ENCODE results near the gene VEZF1.
A peak's percentile ranks its signal among the peaks of the same experiment; 100 is the strongest.

VEZF1 gene, protein sequence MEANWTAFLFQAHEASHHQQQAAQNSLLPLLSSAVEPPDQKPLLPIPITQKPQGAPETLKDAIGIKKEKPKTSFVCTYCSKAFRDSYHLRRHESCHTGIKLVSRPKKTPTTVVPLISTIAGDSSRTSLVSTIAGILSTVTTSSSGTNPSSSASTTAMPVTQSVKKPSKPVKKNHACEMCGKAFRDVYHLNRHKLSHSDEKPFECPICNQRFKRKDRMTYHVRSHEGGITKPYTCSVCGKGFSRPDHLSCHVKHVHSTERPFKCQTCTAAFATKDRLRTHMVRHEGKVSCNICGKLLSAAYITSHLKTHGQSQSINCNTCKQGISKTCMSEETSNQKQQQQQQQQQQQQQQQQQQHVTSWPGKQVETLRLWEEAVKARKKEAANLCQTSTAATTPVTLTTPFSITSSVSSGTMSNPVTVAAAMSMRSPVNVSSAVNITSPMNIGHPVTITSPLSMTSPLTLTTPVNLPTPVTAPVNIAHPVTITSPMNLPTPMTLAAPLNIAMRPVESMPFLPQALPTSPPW

DNA sequence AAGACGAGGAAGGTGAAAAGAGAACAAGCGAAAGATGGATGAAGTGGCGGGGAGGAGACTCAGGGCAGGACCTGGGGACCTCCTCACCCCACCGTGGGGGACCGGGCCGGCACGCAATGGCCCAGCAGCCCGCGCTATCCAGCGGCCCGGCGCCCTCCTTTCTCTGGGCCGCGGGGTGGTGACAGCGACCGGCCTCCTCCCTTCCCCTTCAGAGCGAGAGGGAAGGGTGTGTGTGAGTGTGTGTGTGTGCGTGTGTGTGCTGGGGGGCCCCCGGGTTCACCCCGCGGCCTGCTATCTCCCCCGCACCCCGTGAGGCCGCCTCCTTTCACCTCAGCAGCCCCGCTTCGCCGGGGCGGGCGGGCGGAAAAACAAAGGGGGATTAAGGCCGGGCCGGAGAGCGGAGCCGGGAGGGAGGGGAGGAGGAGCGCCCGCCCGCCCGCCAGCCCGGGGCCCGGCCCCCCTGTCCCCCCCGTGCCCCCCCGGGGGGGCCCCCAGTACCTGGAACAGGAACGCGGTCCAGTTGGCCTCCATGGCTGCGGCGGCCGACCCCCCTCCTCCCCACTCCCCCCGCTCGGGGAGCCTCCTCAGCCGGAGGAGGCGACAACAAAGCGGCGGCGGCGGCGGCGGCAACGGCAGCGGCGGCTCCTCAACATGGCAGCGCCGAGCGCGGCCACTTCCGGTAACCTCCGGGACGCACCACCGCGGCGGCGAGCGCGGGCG lies at the start of gene VEZF1:
TSS of gene VEZF1 (minus strand) at position 674 of the 720 bp plus-strand sequence. CDS start at position 531, 143 bp downstream.
- peak; percentile 49 for DNase-seq (ENCODE audit: low read depth)

GRCh38 chr17:58032691-58033415 lies 44.8 kb upstream of the VEZF1 start:
- DNase-seq (ENCODE audit: low read depth): no peak

- DNase-seq (ENCODE audit: low read depth): no peak
These were observed 40.5 kb upstream of the VEZF1 start for GRCh38 chr17:58028578-58028977.

DNA sequence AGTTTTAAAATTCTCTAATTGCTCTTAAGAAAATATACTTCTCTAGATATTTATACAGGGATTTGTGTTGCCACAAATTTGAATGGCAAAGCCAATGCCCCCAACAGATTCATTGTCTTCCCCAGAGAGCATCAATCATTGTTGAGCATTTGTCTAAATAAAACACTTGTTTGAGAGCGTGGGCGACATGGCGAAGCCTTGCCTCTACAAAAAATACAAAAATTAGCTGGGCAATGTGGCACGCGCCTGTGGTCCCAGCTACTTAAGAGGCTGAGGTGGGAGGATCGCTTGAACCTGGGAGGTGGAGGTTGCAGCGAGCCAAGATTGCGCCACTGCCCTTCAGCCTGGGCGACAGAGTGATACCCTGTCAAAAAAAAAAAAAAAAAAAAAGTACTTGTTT lies 32.3 kb upstream of the VEZF1 start:
- no peak for DNase-seq (ENCODE audit: low read depth)

DNA sequence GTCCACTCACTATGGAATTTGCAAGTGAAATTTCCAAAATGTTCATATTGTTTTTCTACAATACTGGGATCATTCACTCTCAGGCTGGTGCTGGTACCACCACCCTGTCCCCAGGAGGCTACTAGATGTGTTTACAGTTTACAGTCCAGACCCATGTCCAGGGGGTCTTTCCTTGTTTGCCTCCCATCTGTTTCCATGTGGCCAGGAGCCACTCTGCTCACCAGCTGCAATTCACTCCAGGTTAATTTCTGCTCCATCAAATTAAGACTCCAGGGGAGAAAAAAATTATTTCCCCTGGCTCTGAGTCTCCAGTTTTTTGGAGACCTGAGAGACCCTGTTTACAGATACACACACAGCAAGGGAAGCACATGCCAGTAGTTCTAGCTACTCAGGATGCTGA lies 31.5 kb upstream of the VEZF1 start:
- DNase-seq (ENCODE audit: low read depth): no peak

DNA sequence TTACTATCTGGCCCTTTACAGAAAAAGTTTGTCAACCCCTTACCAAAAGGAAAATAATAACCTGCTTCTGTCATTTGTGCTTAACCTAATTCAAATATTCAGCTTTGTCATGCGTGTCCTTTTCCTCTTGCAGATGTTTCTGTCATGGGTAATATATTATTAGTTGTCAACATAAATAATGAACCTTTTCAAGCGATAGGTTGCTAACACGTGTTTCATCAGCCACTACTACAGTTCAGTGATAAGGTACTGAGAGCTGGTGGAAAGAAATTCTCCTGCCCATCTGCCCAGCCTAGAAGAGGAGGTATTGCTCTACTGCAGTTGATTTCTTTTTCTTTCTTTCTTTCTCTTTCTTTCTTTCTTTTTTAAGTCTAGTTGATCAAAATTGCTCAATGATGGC lies 31.0 kb upstream of the VEZF1 start:
- no peak for DNase-seq (ENCODE audit: low read depth)

GRCh38 chr17:58010067-58010799 lies 22.2 kb upstream of the VEZF1 start:
- DNase-seq (ENCODE audit: low read depth): no peak

- no peak for DNase-seq (ENCODE audit: low read depth)
These were observed 20.0 kb upstream of the VEZF1 start for GRCh38 chr17:58007781-58008706.

DNA sequence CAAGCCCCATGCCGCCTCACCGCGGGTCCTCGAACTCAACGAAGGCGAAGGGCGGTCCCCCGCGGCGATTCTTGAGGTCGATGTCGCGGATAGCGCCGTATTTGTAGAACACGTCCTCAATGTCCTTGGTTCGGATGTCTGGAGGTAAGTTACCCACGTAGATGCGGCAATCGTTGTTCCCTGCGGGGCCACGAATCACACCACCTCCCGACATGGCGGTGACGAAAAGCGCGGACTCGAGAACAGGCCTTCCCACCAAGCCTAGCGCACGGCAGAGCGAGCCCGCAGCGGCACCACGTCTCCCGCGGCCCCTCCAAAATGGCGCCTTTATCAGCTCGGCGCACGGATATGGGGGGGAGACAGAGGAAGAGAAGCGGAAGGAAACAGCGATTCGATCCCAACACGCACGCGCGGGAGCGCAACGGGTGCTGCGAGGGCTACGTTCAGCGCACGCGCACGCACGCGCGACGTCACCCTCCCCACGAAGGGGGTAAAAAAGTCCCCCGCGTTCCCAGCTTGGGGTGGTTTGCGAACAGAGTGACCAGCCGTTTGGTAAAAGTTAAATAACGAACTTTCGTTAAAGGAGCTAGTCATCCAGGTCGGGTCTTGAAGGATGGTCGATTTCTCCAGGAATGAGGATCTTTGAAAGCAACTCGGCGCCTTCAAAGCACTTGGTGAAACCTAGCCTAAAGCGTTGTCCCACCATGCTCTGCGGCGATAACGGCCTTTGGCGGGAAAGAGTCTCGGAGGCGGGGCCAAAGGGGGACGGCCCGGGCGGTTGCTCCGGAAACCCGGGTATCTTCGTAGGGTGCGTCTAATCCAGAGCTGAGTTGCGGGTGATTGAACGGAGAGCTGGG lies 19.1 kb upstream of the VEZF1 start, which contains the start of gene SRSF1:
TSS of gene SRSF1 (minus strand) at position 323 of the 857 bp plus-strand sequence. CDS start at position 214, 109 bp downstream.
- DNase-seq (ENCODE audit: low read depth): peak; percentile 97

GRCh38 chr17:58006560-58006923 lies 18.5 kb upstream of the VEZF1 start:
- DNase-seq (ENCODE audit: low read depth): peak; percentile 48

- no peak for DNase-seq (ENCODE audit: low read depth)
These were observed 17.9 kb upstream of the VEZF1 start for GRCh38 chr17:58005728-58006559.

DNA sequence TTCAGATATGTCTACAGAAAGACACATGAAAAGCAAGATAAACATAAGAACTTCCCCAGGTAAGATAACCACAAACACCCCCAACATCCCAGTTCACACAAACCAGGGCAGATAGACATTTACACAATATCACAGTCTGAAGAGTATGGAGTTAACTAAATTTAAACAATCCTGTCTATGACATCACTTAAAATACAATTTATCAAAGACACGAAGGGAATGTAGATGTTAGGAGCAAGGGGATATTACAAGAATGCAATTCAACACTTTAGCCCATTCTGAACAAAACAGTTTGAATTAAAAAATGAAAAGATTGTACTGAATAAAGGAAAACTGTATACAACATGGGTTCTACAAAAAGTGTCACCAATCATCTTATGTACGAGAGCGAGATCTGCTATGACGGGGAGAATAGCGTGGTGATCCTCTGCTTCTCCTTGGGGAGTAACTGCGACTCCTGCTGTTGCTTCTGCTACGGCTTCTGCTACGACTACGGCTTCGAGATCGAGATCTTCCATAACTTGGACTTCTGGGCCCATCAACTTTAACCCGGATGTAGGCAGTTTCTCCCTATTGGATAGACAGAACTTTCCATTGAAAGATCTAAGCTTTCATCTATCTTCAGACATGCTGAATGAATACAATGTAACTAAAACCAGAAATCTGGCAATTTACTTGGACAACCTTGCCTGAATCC lies 17.1 kb upstream of the VEZF1 start:
- DNase-seq (ENCODE audit: low read depth): no peak

- DNase-seq (ENCODE audit: low read depth): no peak
These were observed 16.0 kb upstream of the VEZF1 start for GRCh38 chr17:58004060-58004459.

DNA sequence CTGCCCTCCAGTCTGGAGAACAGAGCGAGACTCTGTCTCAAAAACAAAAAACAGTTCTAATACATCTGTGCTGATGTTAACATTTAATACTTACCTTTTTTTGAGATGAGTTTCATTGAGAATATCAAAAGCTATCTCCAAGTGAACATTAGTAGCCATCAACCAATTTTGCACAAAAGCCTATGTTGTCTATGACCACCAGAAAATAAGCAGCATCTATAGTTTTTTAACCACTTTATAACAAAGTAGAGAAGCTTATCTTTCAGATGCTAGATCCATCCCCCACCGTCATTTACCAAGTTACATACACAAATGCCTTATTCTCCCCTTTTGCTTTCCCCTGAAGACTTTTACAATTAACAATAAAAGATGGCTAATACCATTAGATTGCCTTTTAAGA lies 14.9 kb upstream of the VEZF1 start:
- DNase-seq (ENCODE audit: low read depth): no peak

DNA sequence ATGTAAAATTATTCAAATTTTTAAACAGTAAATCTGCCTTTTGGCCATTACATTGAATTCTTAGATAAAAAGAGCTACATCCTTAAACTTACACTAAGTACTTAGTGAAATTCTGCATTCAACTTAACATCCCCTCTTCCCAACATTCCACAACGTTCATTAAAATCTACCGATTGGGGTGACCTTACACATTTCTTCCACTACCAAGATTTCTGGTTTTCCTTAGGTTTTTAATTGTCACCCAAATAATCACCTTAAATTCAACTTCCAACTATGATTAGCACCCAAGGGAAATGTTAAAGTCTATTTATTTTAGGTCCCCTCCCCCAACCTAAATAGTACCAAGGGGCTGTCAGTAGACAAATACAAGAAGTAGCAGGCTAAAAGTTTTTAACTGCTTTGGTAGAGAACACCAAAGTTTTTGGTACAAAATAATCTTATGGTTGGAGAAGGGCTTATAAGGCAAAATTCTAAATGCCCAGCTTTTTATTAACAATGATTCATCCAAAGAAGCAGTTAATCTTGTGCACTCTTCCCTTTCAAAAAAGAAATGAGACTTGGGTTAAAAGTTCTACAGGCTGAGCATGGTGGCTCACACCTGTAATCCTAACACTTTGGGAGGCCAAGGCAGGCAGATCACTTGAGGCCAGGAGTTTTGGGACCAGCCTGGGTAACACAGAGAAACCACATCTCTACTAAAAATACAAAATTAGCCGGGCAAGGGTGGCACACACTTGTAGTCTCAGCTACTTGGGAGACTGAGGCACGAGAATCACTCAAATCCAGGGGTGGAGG lies 14.3 kb upstream of the VEZF1 start:
- no peak for DNase-seq (ENCODE audit: low read depth)

- no peak for DNase-seq (ENCODE audit: low read depth)
These were observed 13.5 kb upstream of the VEZF1 start for GRCh38 chr17:58001461-58002124.
